Activated naive CD8-positive, alpha-beta T cell treated with anti-CD3 and anti-CD28 coated beads, Interleukin-2, amount 50 U/mL, for 16 hours (primary cell): Measurements from ENCODE around the gene CD14.
"Not testable (repeated sequence)": the region's sequence is repeated elsewhere in the genome, so short reads cannot be mapped to it uniquely, and the experiment has no call there.

ENCODE experiments used
- DNase-seq: peaks from one replicate; pipeline ENCODE4 v3.0.0-alpha.2; 2020; ENCODE audit warnings: low read depth, low spot score

The CD14 gene

DNA sequence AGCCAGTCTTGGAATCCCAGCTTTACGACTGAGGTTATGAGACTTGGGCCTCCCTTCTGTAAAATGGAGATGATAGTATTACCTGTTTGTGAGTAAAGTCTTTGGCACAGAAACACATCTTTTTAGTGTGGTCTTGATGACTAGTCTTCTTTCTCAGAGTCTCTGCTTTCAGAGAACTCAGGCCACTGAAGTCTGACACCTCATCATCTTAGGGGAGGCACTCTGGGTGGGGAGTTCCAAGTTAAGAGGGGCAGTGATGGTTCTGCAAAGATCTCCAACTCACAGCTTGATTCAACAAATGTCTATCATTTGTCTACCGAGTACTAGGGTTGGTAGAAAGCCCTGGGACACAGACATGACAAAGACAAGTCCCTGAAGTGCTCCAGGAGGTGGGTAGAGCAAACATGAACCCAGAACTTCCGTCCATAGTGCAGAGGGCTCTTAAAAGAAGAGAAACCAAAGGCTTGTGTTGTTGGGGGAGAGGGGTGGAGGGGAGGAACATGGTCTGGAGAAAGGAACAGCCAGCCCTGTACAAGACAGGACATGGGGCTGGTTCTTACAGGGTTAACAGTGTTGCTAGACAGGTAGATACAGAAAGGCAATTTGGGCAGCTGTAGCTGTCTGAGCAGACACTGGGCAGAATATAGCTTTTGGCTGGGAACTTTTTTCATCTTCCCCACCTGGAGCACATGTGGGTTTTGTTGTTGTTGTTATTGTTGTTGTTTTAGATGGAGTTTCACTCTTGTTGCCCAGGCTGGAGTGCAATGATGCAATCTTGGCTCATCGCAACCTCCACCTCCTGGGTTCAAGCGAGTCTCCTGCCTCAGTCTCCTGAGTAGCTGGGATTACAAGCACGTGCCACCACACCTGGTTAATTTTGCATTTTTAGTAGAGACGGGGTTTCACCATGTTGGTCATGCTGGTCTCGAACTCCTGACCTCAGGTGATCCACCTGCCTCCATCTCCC, 2.6 kb upstream of the CD14 start:
- no peak for DNase-seq

DNA sequence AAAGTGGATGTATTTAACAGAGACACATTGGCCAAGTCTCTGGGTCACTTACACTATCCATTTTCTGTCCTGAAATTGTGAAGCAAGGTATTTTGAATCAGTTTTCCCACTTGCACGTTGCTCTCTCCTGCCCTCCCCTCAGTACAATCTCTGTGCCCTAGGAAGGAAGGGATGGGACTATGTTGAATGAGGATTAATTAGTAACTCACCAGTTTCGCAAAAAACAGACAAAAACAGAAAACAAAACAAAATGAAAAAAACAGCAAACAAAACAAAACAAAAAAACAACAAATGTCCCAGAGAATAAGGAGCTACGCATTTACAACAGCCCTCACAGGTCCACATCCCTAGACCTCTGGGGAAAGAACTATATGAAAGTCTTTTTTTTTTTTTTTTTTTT, 1.1 kb upstream of the CD14 start:
- DNase-seq = no peak

DNA sequence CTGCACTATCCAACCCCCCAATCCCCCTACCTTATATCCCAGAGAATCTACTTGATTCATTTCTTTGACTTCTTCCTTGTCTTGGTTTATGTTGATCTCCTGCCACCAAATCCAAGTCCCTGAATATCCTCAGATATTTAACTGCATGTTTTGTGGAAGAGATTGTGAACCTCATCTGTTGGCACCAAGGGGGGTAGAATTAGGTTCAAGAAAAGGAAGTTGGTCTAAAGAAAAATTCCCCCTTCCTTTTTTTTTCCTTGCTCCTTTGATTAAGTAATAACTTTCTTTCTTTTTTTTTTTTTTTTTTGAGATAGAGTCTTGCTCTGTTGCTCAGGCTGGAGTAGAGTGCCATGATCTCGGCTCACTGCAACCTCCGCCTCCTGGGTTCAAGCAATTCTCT, 526 bp upstream of the CD14 start:
- no peak for DNase-seq

DNA sequence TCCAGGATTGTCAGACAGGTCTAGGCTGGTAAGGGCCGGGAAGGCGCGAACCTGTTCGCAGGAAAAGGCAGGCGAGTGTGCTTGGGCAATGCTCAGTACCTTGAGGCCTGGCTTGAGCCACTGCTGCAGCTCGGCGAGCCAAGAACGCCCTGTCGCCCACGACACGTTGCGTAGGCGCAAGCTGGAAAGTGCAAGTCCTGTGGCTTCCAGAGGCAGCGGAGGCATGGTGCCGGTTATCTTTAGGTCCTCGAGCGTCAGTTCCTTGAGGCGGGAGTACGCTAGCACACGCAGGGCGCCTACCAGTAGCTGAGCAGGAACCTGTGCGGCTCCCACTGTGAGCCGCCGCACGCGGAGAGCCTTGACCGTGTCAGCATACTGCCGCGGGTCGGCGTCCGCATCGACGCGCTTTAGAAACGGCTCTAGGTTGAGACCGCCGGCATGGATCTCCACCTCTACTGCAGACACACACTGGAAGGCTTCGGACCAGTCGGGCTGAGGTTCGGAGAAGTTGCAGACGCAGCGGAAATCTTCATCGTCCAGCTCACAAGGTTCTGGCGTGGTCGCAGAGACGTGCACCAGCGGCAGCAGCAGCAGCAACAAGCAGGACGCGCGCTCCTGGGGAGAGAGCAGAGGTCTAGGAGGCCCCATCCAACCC, 482 bp downstream of the CD14 start:
- DNase-seq = no peak

DNA sequence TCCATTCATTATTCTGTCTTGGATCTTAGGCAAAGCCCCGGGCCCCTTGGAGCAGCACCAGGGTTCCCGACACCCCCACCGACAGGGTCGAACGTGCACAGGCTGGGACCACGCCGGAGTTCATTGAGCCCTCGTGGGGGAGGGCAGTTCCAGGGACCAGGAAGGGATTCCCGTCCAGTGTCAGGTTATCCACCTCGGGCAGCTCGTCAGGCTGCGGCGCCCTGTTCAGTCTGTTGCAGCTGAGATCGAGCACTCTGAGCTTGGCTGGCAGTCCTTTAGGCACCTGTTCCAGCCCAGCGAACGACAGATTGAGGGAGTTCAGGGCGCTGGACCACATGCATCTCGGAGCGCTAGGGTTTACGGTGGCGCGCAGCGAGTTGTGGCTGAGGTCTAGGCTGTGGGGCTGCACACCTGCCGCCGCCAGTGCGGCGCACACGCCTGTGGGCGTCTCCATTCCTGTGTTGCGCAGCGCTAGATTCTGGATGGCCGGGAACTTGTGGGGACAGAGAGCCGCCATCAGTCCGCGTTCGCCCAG, 1.1 kb downstream of the CD14 start:
- DNase-seq = no peak

DNA sequence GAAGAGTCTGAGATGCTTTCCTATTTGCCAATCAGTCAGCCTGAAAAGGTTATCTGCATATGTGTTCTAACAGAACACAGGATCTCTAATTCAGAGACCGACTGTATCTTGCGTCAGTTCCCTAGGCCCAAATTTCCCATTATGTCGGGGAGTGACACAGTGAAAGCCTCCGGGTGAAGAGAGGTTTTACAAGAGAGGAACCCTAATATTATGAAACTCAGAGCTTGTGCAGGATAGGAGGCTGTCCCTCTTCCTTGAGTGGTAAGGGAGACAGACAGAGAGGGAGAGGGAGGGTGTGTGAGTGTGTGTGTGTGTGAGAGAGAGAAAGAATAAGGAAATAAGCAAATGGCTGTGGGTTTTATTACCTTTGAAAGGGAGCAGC, 1.9 kb downstream of the CD14 start:
- no peak for DNase-seq

DNA sequence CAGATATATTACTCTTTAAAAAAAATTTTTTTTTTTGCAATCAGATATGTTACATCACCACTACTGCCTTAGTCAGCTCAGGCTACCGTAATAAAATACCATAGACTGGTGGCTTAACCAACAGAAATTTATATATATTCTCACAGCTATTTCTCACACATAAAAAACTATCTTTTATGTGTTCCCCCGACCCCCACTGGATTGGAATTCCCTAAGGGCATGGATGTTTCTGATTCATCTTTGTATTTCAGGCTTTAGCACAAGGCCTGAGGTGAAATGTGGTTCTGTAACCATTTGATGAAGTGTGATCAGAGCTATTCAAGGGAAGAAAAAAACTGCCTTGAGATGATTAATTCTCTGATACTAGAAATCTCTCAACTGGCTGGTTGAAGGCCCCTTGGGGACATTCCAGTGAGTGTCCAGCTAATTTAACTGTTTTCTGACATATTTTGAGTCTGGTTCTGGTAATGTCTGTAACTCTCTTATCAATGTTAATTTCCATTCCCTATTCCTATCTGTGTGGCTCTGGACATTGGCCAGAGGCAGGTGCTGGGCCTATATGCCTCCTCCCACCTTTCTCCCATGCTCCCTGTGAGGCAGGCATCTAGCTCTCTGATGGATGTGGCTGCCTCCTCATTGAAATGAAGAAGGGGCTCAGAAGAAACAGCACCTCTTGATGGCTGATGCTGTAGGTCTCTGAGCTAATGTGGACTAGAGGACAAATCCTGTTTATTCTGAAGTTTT, 2.5 kb downstream of the CD14 start:
- no peak for DNase-seq

DNA sequence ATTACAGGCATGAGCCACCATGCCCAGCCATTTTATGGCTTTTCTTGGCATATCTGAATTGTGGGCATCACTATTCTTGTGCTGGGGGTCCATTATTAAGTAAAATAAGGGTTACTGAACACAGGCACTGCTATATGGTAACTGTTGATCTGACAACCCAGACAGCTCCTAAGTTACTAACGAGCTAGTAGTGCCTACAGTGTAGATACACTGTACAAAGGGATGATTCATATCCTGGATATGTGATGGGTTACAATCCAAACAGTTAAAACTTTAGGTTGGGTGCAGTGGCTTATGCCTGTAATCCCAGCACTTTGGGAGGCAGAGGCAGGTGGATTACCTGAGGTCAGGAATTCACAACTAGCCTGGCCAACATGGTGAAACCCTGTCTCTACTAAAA, 4.3 kb downstream of the CD14 start:
- no peak for DNase-seq

DNA sequence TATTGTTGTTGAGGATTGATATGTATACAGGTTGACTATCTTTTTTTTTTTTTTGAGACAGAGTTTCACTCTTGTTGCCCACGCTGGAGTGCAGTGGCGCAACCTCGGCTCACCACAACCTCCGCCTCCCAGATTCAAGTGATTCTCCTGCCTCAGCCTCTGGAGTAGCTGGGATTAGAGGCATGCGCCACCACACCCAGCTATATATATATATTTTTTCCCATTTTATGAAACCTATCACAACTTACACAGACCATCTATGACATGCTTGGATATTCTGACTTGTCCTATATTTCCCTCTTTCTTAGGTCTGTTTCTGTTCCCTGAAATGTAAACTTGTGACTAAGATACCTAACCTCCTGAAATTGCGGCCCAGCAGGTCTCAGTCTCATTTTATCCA, 5.0 kb downstream of the CD14 start:
- no peak for DNase-seq

DNA sequence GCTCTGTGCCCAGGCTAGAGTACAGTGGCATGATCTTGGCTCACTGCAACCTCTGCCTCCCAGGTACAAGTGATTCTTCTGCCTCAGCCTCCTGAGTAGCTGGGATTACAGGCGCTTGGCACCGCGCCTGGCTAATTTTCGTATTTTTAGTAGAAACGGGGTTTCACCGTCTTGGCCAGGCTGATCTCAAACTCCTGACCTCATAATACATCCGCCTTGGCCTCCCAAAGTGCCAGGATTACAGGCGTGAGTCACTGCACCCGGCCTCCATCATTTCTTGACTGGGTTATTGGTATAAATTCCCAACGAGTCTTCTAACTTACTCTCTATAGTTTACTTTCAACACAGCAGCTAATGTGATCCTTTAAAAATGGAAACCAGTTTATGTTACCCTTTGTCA, 8.1 kb downstream of the CD14 start:
- DNase-seq = not testable (repeated sequence)

DNA sequence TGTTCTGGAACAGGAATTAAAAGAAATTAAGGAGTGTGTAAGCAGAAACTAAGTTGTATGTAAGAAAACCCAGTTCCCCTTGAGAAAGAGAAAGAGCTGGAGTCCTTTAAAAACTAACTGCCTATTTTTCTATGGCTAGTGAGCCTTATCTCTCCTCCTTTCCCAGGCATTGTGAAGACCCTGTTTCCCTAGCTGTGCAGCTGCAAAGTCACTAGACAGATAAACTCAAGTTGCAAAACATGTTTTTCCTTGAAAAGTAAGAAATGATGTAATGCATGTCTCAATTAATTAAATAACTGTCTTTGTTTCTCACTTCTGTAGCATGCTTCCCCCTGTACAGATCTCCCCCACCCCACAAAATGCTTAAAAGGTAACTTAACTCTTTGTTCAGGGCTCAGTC, 9.9 kb downstream of the CD14 start:
- not testable (repeated sequence) for DNase-seq

DNA sequence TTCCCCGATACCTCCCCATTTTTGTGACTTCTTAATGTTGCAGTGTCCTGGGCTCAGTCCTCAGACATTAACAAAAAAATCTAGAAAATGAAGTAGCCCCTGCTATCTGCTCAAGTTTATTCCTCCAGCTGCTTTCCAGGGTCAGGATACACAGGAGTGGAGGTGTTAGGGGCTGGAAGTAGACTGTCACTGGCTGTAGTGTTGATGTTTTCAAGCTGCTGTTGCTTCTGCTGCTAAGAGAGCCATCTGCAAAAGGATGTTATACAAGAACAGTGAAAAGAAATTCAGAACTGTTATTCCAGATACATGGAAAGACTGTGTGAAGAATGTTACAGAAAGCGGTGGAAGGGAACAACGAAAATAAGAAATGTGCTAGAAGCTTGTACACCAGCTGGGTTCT, 10.7 kb downstream of the CD14 start:
- DNase-seq = no peak

DNA sequence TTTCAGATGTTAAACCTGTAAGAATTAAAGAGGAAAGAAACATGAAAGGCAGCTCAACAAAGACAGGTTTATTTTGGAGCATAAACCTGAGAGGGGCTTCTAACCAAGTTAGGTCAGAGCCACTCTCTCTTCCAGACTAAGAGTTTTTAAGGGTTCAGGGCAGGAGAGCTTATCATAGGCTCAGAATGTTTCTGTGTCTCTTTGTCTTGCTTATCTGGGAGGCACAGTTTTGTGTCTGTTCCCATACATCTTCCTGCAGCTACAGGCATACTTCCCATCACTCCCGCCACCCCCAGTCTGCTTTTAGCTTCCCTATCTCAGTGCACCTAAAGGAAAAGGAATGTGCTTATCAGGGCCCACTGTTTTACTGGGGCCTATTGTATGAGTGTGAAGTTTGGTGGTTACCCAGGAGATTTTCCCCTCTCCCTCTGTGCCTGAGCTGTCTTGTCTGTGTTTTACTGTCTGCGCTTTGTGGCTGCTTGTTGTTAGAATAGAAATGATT, 21.9 kb downstream of the CD14 start:
- no peak for DNase-seq

DNA sequence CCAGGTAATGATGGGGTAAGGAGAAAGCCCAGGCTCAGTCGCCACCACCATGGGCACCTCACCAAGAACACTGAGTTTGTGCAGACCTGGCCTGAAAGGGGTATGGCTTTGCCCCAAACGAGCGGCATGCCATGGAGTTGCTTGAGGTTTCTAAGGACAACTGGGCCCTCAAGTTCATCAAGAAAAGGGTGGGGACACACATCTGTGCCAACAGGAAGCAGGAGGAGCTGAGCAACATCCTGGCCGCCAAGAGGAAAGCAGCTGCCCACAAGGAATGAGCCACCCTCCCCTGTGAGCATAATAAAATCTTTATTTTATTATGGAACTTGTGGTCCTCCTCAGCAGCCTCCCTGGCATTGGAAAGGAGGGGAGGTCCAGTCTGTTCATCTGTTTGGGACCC, 23.8 kb downstream of the CD14 start:
- DNase-seq = no peak

DNA sequence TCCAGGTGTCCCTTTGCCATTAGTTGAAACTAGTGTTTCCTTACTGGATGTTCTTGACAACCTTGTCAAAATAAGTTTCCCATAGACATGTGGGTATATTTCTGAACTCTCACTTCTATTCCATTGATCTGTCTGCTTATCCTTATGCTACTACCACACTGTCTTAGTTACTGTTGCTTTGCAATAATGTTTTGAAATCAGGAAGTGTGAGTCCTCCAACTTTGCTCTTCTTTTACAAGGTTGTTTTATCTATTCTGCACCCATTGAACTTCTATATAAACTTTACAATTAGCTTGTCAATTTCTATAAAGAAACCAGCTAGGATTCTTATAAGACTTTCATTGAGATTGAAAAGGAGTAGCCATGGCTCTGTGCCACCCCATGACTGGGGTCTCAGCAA, 24.3 kb downstream of the CD14 start:
- no peak for DNase-seq

DNA sequence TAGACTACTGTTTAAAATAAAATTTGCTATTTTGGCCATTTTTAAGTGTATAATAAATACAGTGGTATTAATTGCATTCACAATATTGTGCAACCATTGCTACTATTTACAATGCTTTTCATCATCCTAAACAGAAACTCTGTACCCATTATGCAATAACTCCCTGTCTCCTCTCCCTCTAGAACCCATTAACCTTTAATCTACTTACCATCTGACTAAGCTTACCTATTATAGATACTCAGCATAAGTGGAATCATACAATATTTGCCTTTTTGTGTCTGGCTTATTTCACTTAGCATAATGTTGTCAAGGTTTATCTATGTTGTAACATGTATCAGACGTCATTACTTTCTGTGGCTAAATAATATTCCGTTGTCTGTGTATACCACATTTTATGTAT, 25.9 kb downstream of the CD14 start:
- DNase-seq = no peak

DNA sequence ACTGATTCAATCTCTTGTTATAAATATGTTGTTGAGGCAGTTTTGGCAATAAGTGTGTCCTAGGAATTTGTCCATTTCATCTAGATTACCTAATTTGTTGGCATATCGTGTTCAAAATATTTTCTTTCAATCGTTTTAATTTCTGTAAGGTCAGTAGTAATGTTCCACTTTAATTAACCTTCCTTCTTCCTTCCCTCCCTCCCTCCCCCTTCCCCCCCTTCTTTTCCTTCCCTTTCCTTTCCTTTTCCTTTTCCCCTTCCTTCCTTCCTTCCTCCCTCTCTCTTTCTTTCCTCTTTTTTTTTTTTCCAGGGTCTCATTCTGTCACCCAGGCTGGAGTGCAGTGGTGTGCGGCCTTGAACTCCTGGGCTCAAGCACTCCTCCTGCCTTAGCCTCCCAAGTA, 27.1 kb downstream of the CD14 start:
- DNase-seq = no peak

DNA sequence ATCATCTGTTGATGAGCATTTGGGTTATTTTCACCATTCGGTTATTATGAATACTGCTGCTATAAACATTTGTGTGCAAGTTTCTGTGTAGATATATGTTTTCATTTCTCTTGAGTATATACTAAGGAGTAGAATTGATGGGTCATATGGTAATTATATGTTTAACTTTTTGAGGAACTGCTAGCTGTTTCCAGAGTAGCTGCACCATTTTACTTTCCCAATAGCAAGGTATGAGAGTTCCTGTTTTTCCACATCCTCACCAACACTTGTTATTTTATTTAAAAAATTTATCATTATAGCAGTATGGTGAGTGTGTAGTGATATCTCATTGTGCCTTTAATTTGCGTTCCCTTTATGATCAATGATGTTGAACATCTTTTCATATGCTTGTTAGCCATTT, 29.2 kb downstream of the CD14 start:
- no peak for DNase-seq

DNA sequence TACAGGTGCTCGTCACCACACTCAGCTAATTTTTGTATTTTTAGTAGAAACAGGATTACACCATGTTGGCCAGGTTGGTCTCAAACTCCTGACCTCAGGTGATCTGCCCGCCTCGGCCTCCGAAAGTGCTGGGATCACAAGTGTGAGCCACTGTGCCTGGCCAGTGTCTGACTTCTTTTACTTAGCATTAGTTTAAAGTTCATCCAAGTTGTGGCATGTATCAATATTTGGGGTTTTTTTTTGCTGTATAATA, 29.6 kb downstream of the CD14 start:
- DNase-seq = not testable (repeated sequence)

DNA sequence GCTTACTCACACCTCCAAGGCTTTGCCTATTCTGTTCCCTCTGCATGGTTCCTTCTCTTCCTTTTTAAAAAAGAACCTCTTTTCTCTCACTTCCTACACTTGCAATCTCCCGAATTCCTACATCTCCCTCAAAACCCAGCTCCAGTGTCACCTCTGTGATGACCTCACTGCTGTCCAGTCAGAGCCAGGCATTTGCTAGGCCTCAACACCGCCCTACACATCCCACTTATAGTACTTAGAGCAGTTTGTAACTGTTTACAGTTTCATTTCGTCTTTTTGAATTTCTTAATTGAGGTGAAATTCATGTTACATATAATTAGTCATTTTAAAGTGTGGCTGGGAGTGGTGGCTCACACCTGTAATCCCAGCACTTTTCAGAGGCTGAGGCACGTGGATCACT, 30.8 kb downstream of the CD14 start:
- no peak for DNase-seq

DNA sequence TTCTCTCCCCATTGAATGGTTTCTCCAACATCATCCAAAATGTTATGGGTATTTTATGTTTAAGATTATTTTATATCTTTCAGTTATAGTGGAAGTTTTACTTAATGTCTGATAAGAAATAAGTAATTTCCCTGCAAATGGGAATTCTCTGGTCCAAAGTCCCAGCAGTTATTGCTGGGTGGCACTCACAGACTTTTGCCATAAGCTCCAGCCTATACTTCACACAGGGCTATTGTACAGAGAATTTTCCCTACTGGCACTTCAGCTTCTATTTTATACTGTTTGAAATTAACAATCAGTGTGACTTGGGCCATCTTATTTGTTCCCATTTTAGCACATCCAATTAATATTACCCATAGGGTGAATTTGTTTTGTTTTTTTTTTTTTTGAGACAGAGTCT, 32.9 kb downstream of the CD14 start:
- DNase-seq = no peak

DNA sequence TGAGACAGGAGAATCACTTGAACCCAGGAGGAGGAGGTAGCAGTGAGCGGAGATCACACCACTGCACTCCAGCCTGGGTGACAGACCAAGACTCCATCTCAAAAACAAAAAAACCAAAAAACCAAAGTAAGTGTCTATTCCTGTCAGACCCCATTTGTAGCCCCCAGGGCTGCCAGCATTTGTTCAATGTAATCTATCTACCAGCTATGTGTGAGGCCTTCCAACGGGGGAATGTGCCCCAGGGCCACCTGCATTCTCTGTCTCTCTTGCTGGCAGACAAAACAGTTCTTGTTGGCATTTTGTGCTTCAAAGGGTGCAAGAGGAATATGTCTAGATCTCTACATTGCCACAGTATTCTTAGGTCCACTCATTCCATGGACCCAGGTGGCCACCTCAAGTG, 34.1 kb downstream of the CD14 start:
- no peak for DNase-seq
